HepG2 (cell line): ENCODE data around the gene WDR45B. TPM values are rescaled to one million over a fixed set of nuclear protein-coding genes. Genes with fewer than 3 reads are reported as not detected.

ENCODE experiments used
- ARNT2 ChIP-seq: sonication (generic); formaldehyde crosslinking; IDR thresholded peaks from 2 replicates; pipeline ENCODE4 v1.8.0; 2022; ENCODE audit warnings: mild to moderate bottlenecking, low read depth, missing genetic modification reagents, moderate library complexity
- BRCA1 ChIP-seq: sonication (generic); formaldehyde crosslinking; IDR thresholded peaks from 2 replicates; pipeline ENCODE4 v1.4.0; 2020; ENCODE audit warnings: missing genetic modification reagents
- CHD4 ChIP-seq: fragments of 200-600 bp; sonication (generic); IDR thresholded peaks from 2 replicates; pipeline ENCODE4 v1.7.0; 2017; ENCODE audit warnings: mild to moderate bottlenecking, low read length, borderline replicate concordance
- IRX3 ChIP-seq: sonication (generic); formaldehyde crosslinking; IDR thresholded peaks from 2 replicates; pipeline ENCODE4 v1.8.1; 2023; ENCODE audit warnings: mild to moderate bottlenecking, low read depth, missing genetic modification reagents, borderline replicate concordance
- ISL2 ChIP-seq: sonication (generic); formaldehyde crosslinking; IDR thresholded peaks from 2 replicates; pipeline ENCODE4 v1.5.0; 2020; ENCODE audit warnings: missing genetic modification reagents
- MIER2 ChIP-seq: IDR thresholded peaks from 2 replicates; pipeline ENCODE4 v1.6.1; 2016; ENCODE audit warnings: missing biosample characterization, missing genetic modification reagents
- MTF1 ChIP-seq: sonication (generic); formaldehyde crosslinking; IDR thresholded peaks from 2 replicates; pipeline ENCODE4 v1.5.0; 2020; ENCODE audit warnings: missing genetic modification reagents
- MYC ChIP-seq: sonication (generic); formaldehyde crosslinking; IDR thresholded peaks from 2 replicates; pipeline ENCODE4 v1.9.0; 2021; ENCODE audit warnings: missing genetic modification reagents, borderline replicate concordance
- NCOA2 ChIP-seq: sonication (generic); formaldehyde crosslinking; IDR thresholded peaks from 2 replicates; pipeline ENCODE4 v1.8.0; 2022; ENCODE audit warnings: inconsistent platforms
- RFXAP ChIP-seq: sonication (generic); formaldehyde crosslinking; IDR thresholded peaks from 2 replicates; pipeline ENCODE4 v1.4.0; 2020; ENCODE audit warnings: missing genetic modification reagents, borderline replicate concordance
- SCMH1 ChIP-seq: sonication (generic); formaldehyde crosslinking; IDR thresholded peaks from 2 replicates; pipeline ENCODE4 v1.9.0; 2021; ENCODE audit warnings: missing genetic modification reagents, mild to moderate bottlenecking, borderline replicate concordance
- SSRP1 ChIP-seq: IDR thresholded peaks from 2 replicates; pipeline ENCODE4 v1.6.1; 2016; ENCODE audit warnings: control low read depth
- SYNCRIP ChIP-seq: fragments of 200-400 bp; formaldehyde crosslinking; IDR thresholded peaks from 2 replicates; pipeline ENCODE4 v1.6.1; 2018; ENCODE audit warnings: mild to moderate bottlenecking, low read depth, low read length; ENCODE audit not compliant: insufficient read depth
- TEAD3 ChIP-seq: optimal IDR thresholded peaks from 2 replicates; pipeline ENCODE3; 2016; ENCODE audit warnings: borderline replicate concordance
- ZBTB38 ChIP-seq: sonication (generic); formaldehyde crosslinking; IDR thresholded peaks from 2 replicates; pipeline ENCODE4 v1.5.1; 2020; ENCODE audit warnings: mild to moderate bottlenecking, missing genetic modification reagents
- ZNF230 ChIP-seq: sonication (generic); formaldehyde crosslinking; IDR thresholded peaks from 2 replicates; pipeline ENCODE4 v1.4.0; 2020; ENCODE audit warnings: mild to moderate bottlenecking, missing genetic modification reagents
- ZNF543 ChIP-seq: sonication (generic); formaldehyde crosslinking; IDR thresholded peaks from 2 replicates; pipeline ENCODE4 v1.4.0; 2020; ENCODE audit warnings: mild to moderate bottlenecking, missing genetic modification reagents
- ZNF562 ChIP-seq: sonication (generic); formaldehyde crosslinking; IDR thresholded peaks from 2 replicates; pipeline ENCODE4 v1.8.0; 2022; ENCODE audit warnings: missing genetic modification reagents, borderline replicate concordance
- ZNF598 ChIP-seq: sonication (generic); formaldehyde crosslinking; IDR thresholded peaks from 2 replicates; pipeline ENCODE4 v1.5.1; 2020; ENCODE audit warnings: mild to moderate bottlenecking, missing genetic modification reagents, borderline replicate concordance
- ZNF652 ChIP-seq: IDR thresholded peaks from 2 replicates; pipeline ENCODE4 v1.6.1; 2016; ENCODE audit warnings: low read depth, borderline replicate concordance
- ZSCAN9 ChIP-seq: IDR thresholded peaks from 2 replicates; pipeline ENCODE4 v1.6.1; 2016; ENCODE audit warnings: borderline replicate concordance
- polyA plus RNA-seq, 8 experiments: library from polyadenylated mRNA; depleted of rRNA in 3 of 8; stranded (reverse) in 7 of 8; unstranded in 1 of 8; fragments of >200 nt; fragmentation: Illumina TruSeq in 4 of 8; extraction: Trizol in 4 of 8; gene quantifications; 2 replicates each; pipeline versions ENCODE4 v1.2.1 to v1.2.3, GENCODE V29; 2011 to 2016; ENCODE audit warnings: low read depth in 4 of 8, missing spikeins in 1 of 8, mixed read lengths in 1 of 8; ENCODE audit not compliant: insufficient read depth in 1 of 8
- total RNA-seq, 5 experiments: library from RNA; depleted of rRNA; stranded (reverse); fragments of >200 nt; fragmentation: Illumina TruSeq; extraction: Trizol; gene quantifications; 2 replicates each; pipeline ENCODE4 v1.2.3, GENCODE V29; 2016; ENCODE audit warnings: low read depth in 1 of 5
- TF ChIP-seq, protein P1 (sequence below): sonication (generic); formaldehyde crosslinking; IDR thresholded peaks from 2 replicates; pipeline ENCODE4 v1.5.0; 2020; ENCODE audit warnings: mild to moderate bottlenecking, missing genetic modification reagents, borderline replicate concordance
- TF ChIP-seq, protein P2 (sequence below): sonication (generic); formaldehyde crosslinking; conservative IDR thresholded peaks from 2 replicates; pipeline ENCODE4 v1.8.1; 2023; ENCODE audit warnings: missing genetic modification reagents
- TF ChIP-seq, protein P3 (sequence below): sonication (generic); formaldehyde crosslinking; IDR thresholded peaks from 2 replicates; pipeline ENCODE4 v1.5.0; 2020; ENCODE audit warnings: mild to moderate bottlenecking, missing genetic modification reagents

Gene WDR45B
- total and polyA plus RNA-seq, 2 of the 13 experiments (the other 11 are each of a cell fraction or from before 2014, with no cell fraction given), result 86.2 to 155 TPM

DNA sequence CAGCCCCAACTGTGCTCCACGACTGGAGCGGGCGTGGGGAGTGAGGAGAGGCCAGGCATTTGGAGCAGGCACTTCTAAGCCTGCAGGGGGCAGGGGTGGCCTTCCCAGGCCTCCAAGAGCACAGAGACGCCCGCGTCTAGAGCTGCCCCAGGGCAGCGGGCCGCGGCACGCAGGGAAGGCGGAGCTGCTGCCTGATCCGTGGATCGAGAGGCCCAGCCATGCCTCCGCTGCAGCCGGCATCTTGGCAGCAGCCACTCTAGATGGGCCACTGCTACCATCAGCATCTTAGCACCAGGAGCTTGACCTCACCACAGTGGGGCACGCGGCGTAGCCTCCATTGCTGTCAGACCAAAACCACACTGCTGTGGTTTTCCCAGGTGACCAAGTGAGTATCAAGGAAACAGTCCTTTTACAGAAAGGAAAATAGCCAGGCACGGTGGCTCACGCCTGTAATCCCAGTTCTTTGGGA lies 20.4 kb upstream of the WDR45B start (continued):
- TF ChIP-seq ZNF543 (CRISPR knock-in tag) (no peak), SSRP1 (CRISPR knock-in tag) (no peak), BRCA1 (CRISPR knock-in tag) (no peak), ZNF562 (CRISPR knock-in tag) (no peak), ZBTB38 (peak; percentile 94), MIER2 (CRISPR knock-in tag) (no peak), ZNF230 (CRISPR knock-in tag) (no peak), ZNF598 (peak; percentile 96; the same call in 1 of the 2 replicates), MTF1 (CRISPR knock-in tag) (no peak), SYNCRIP (no peak), CHD4 (no peak), SCMH1 (CRISPR knock-in tag) (no peak), MYC (CRISPR knock-in tag) (peak; percentile 35; the same call in 1 of the 2 replicates), NCOA2 (CRISPR knock-in tag) (peak; percentile 18; the same call in 1 of the 2 replicates), TEAD3 (CRISPR knock-in tag) (peak; percentile 43), IRX3 (CRISPR knock-in tag) (no peak), ISL2 (CRISPR knock-in tag) (no peak), ZNF652 (no peak), RFXAP (CRISPR knock-in tag) (no peak), ARNT2 (CRISPR knock-in tag) (no peak), ZSCAN9 (CRISPR knock-in tag) (0 out of 2 replicates have a peak, but pooled peaks have one; percentile 51)
- TF ChIP-seq, protein P1, sequence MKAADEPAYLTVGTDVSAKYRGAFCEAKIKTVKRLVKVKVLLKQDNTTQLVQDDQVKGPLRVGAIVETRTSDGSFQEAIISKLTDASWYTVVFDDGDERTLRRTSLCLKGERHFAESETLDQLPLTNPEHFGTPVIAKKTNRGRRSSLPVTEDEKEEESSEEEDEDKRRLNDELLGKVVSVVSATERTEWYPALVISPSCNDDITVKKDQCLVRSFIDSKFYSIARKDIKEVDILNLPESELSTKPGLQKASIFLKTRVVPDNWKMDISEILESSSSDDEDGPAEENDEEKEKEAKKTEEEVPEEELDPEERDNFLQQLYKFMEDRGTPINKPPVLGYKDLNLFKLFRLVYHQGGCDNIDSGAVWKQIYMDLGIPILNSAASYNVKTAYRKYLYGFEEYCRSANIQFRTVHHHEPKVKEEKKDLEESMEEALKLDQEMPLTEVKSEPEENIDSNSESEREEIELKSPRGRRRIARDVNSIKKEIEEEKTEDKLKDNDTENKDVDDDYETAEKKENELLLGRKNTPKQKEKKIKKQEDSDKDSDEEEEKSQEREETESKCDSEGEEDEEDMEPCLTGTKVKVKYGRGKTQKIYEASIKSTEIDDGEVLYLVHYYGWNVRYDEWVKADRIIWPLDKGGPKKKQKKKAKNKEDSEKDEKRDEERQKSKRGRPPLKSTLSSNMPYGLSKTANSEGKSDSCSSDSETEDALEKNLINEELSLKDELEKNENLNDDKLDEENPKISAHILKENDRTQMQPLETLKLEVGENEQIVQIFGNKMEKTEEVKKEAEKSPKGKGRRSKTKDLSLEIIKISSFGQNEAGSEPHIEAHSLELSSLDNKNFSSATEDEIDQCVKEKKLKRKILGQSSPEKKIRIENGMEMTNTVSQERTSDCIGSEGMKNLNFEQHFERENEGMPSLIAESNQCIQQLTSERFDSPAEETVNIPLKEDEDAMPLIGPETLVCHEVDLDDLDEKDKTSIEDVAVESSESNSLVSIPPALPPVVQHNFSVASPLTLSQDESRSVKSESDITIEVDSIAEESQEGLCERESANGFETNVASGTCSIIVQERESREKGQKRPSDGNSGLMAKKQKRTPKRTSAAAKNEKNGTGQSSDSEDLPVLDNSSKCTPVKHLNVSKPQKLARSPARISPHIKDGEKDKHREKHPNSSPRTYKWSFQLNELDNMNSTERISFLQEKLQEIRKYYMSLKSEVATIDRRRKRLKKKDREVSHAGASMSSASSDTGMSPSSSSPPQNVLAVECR, result peak; percentile 70
- TF ChIP-seq, protein P2, sequence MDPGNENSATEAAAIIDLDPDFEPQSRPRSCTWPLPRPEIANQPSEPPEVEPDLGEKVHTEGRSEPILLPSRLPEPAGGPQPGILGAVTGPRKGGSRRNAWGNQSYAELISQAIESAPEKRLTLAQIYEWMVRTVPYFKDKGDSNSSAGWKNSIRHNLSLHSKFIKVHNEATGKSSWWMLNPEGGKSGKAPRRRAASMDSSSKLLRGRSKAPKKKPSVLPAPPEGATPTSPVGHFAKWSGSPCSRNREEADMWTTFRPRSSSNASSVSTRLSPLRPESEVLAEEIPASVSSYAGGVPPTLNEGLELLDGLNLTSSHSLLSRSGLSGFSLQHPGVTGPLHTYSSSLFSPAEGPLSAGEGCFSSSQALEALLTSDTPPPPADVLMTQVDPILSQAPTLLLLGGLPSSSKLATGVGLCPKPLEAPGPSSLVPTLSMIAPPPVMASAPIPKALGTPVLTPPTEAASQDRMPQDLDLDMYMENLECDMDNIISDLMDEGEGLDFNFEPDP (CRISPR knock-in tag), result no peak
- TF ChIP-seq, protein P3, sequence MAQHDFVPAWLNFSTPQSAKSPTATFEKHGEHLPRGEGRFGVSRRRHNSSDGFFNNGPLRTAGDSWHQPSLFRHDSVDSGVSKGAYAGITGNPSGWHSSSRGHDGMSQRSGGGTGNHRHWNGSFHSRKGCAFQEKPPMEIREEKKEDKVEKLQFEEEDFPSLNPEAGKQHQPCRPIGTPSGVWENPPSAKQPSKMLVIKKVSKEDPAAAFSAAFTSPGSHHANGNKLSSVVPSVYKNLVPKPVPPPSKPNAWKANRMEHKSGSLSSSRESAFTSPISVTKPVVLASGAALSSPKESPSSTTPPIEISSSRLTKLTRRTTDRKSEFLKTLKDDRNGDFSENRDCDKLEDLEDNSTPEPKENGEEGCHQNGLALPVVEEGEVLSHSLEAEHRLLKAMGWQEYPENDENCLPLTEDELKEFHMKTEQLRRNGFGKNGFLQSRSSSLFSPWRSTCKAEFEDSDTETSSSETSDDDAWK (CRISPR knock-in tag), result no peak
